Measurements from ENCODE around the gene TRAPPC2.
A peak's percentile ranks its signal among the peaks of the same experiment; 100 is the strongest.

The TRAPPC2 gene

GRCh38 chrX:13692771-13693231 is 41.6 kb downstream of the TRAPPC2 start:
- no peak for DNase-seq (ENCODE audit: low read depth, low spot score)
- H3K27ac ChIP-seq: no peak overlapping the region
- H3K36me3 ChIP-seq (ENCODE audit: insufficient read depth, low read length): no peaks in the 10 kb centered on the region
- TF ChIP-seq EZH2 (IDR thresholded peaks at IDR 0.05) (no peak), FOXP2 (optimal IDR thresholded peaks at IDR 0.05; ENCODE audit: control extremely low read depth, extremely low read length, insufficient read depth) (no peak), POLR2AphosphoS5 (IDR thresholded peaks at IDR 0.05; ENCODE audit: borderline replicate concordance, low read depth, low read length) (no peak)
- no peak overlapping the region for H3K4me3 ChIP-seq
- H3K9me3 ChIP-seq (ENCODE audit: low read depth, low read length): no peaks in the 10 kb centered on the region
- H3K9ac ChIP-seq (ENCODE audit: insufficient read length): no peak overlapping the region

- Histone ChIP-seq H3K27ac (no peak overlapping the region), H3K9ac (ENCODE audit: insufficient read length) (no peak overlapping the region), H3K4me3 (no peak overlapping the region), H3K36me3 (ENCODE audit: insufficient read depth, low read length) (no peaks in the 10 kb centered on the region), H3K9me3 (ENCODE audit: low read depth, low read length) (no peaks in the 10 kb centered on the region)
- DNase-seq (ENCODE audit: low read depth, low spot score): no peak
- TF ChIP-seq EZH2 (IDR thresholded peaks at IDR 0.05) (no peak), FOXP2 (optimal IDR thresholded peaks at IDR 0.05; ENCODE audit: control extremely low read depth, extremely low read length, insufficient read depth) (no peak), POLR2AphosphoS5 (IDR thresholded peaks at IDR 0.05; ENCODE audit: borderline replicate concordance, low read depth, low read length) (no peak)
These were observed 42.5 kb downstream of the TRAPPC2 start for GRCh38 chrX:13691841-13692371.

- H3K9me3 ChIP-seq (ENCODE audit: low read depth, low read length): no peaks in the 10 kb centered on the region
- no peak overlapping the region for H3K9ac ChIP-seq (ENCODE audit: insufficient read length)
- H3K27ac ChIP-seq: no peak overlapping the region
- no peak for TF ChIP-seq FOXP2 (optimal IDR thresholded peaks at IDR 0.05; ENCODE audit: control extremely low read depth, extremely low read length, insufficient read depth)
- TF ChIP-seq EZH2 (IDR thresholded peaks at IDR 0.05): no peak
- no peak for TF ChIP-seq POLR2AphosphoS5 (IDR thresholded peaks at IDR 0.05; ENCODE audit: borderline replicate concordance, low read depth, low read length)
- H3K4me3 ChIP-seq: peak overlapping the region; percentile 86
- DNase-seq (ENCODE audit: low read depth, low spot score): no peak
- no peaks in the 10 kb centered on the region for H3K36me3 ChIP-seq (ENCODE audit: insufficient read depth, low read length)
These were observed 43.6 kb downstream of the TRAPPC2 start for GRCh38 chrX:13690836-13691235.

GRCh38 chrX:13689741-13690211 is 44.6 kb downstream of the TRAPPC2 start:
- no peak overlapping the region for H3K27ac ChIP-seq
- H3K4me3 ChIP-seq: peak overlapping the region; percentile 86
- TF ChIP-seq POLR2AphosphoS5 (IDR thresholded peaks at IDR 0.05; ENCODE audit: borderline replicate concordance, low read depth, low read length): no peak
- TF ChIP-seq EZH2 (IDR thresholded peaks at IDR 0.05): no peak
- no peak for TF ChIP-seq FOXP2 (optimal IDR thresholded peaks at IDR 0.05; ENCODE audit: control extremely low read depth, extremely low read length, insufficient read depth)
- no peaks in the 10 kb centered on the region for H3K9me3 ChIP-seq (ENCODE audit: low read depth, low read length)
- no peak for DNase-seq (ENCODE audit: low read depth, low spot score)
- H3K9ac ChIP-seq (ENCODE audit: insufficient read length): peak overlapping the region; percentile 91
- no peaks in the 10 kb centered on the region for H3K36me3 ChIP-seq (ENCODE audit: insufficient read depth, low read length)

GRCh38 chrX:13688958-13689740 is 45.3 kb downstream of the TRAPPC2 start, which contains the start of gene RAB9A:
Gene RAB9A, plus strand, starts transcription at chrX:13689128. Its CDS starts 19,619 bp downstream, at chrX:13708747.
- H3K27ac ChIP-seq: no peak within 1 kb of the TSS

GRCh38 chrX:13688384-13688957 is 45.9 kb downstream of the TRAPPC2 start:
- no peak for DNase-seq (ENCODE audit: low read depth, low spot score)
- Histone ChIP-seq H3K9me3 (ENCODE audit: low read depth, low read length) (no peaks in the 10 kb centered on the region), H3K9ac (ENCODE audit: insufficient read length) (peak overlapping the region; percentile 8), H3K36me3 (ENCODE audit: insufficient read depth, low read length) (no peaks in the 10 kb centered on the region), H3K4me3 (peak overlapping the region; percentile 86), H3K27ac (no peak overlapping the region)
- TF ChIP-seq POLR2AphosphoS5 (IDR thresholded peaks at IDR 0.05; ENCODE audit: borderline replicate concordance, low read depth, low read length) (no peak), EZH2 (IDR thresholded peaks at IDR 0.05) (no peak), FOXP2 (optimal IDR thresholded peaks at IDR 0.05; ENCODE audit: control extremely low read depth, extremely low read length, insufficient read depth) (no peak)

More at GRCh38 chrX:13688958-13689740, 45.3 kb downstream of the TRAPPC2 start, which contains the start of gene RAB9A:
- Histone ChIP-seq H3K36me3 (ENCODE audit: insufficient read depth, low read length) (no peaks in the 10 kb centered on the region), H3K9me3 (ENCODE audit: low read depth, low read length) (no peaks in the 10 kb centered on the region), H3K4me3 (peak within 1 kb of the TSS; percentile 86), H3K9ac (ENCODE audit: insufficient read length) (peak within 1 kb of the TSS; percentile 91)
- no peak for DNase-seq (ENCODE audit: low read depth, low spot score)
- peak; percentile 97 for TF ChIP-seq POLR2AphosphoS5 (IDR thresholded peaks at IDR 0.05; ENCODE audit: borderline replicate concordance, low read depth, low read length)
- no peak for TF ChIP-seq EZH2 (IDR thresholded peaks at IDR 0.05)
- no peak for TF ChIP-seq FOXP2 (optimal IDR thresholded peaks at IDR 0.05; ENCODE audit: control extremely low read depth, extremely low read length, insufficient read depth)

- TF ChIP-seq FOXP2 (optimal IDR thresholded peaks at IDR 0.05; ENCODE audit: control extremely low read depth, extremely low read length, insufficient read depth) (no peak), POLR2AphosphoS5 (IDR thresholded peaks at IDR 0.05; ENCODE audit: borderline replicate concordance, low read depth, low read length) (no peak), EZH2 (IDR thresholded peaks at IDR 0.05) (no peak)
- H3K4me3 ChIP-seq: no peak overlapping the region
- H3K36me3 ChIP-seq (ENCODE audit: insufficient read depth, low read length): no peaks in the 10 kb centered on the region
- no peak overlapping the region for H3K9ac ChIP-seq (ENCODE audit: insufficient read length)
- no peak overlapping the region for H3K27ac ChIP-seq
- no peak for DNase-seq (ENCODE audit: low read depth, low spot score)
- no peaks in the 10 kb centered on the region for H3K9me3 ChIP-seq (ENCODE audit: low read depth, low read length)
These were observed 47.2 kb downstream of the TRAPPC2 start for GRCh38 chrX:13687203-13687602.

GRCh38 chrX:13685126-13685763 is 49.2 kb downstream of the TRAPPC2 start:
- Histone ChIP-seq H3K9me3 (ENCODE audit: low read depth, low read length) (no peaks in the 10 kb centered on the region), H3K27ac (no peak overlapping the region), H3K9ac (ENCODE audit: insufficient read length) (no peak overlapping the region), H3K36me3 (ENCODE audit: insufficient read depth, low read length) (no peaks in the 10 kb centered on the region), H3K4me3 (no peak overlapping the region)
- TF ChIP-seq EZH2 (IDR thresholded peaks at IDR 0.05) (no peak), POLR2AphosphoS5 (IDR thresholded peaks at IDR 0.05; ENCODE audit: borderline replicate concordance, low read depth, low read length) (no peak), FOXP2 (optimal IDR thresholded peaks at IDR 0.05; ENCODE audit: control extremely low read depth, extremely low read length, insufficient read depth) (no peak)
- DNase-seq (ENCODE audit: low read depth, low spot score): no peak

Data from SK-N-MC (cell line).